HUES48 (cell line): ENCODE data around the gene SPANXB1.
"Not testable (repeated sequence)": the region's sequence is repeated elsewhere in the genome, so short reads cannot be mapped to it uniquely, and the experiment has no call there.

ENCODE experiments used
- H3K27ac ChIP-seq: one replicate; pipeline ENCODE4 v1.7.0; 2013; ENCODE audit warnings: low read depth, low read length, inconsistent platforms
- H3K27me3 ChIP-seq: 2 replicates; pipeline ENCODE4 v1.6.1; 2013; ENCODE audit warnings: mild to moderate bottlenecking, low read length; ENCODE audit not compliant: control insufficient read depth, insufficient read depth
- H3K36me3 ChIP-seq: 2 replicates; pipeline ENCODE4 v1.6.1; 2013; ENCODE audit warnings: low read length; ENCODE audit not compliant: control insufficient read depth, insufficient read depth
- H3K4me1 ChIP-seq: 2 replicates; pipeline ENCODE4 v1.6.1; 2013; ENCODE audit warnings: mild to moderate bottlenecking, low read length; ENCODE audit not compliant: control insufficient read depth, insufficient read depth
- H3K4me3 ChIP-seq: 2 replicates; pipeline ENCODE4 v1.5.1; 2013; ENCODE audit warnings: mild to moderate bottlenecking, low read depth, low read length
- H3K9ac ChIP-seq: 2 replicates; pipeline ENCODE4 v1.6.1; 2013; ENCODE audit warnings: mild to moderate bottlenecking, low read depth, low read length, moderate library complexity
- H3K9me3 ChIP-seq: 2 replicates; pipeline ENCODE4 v1.6.1; 2013; ENCODE audit warnings: low read length; ENCODE audit not compliant: control insufficient read depth, insufficient read depth

SPANXB1 gene, protein sequence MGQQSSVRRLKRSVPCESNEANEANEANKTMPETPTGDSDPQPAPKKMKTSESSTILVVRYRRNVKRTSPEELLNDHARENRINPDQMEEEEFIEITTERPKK

DNA sequence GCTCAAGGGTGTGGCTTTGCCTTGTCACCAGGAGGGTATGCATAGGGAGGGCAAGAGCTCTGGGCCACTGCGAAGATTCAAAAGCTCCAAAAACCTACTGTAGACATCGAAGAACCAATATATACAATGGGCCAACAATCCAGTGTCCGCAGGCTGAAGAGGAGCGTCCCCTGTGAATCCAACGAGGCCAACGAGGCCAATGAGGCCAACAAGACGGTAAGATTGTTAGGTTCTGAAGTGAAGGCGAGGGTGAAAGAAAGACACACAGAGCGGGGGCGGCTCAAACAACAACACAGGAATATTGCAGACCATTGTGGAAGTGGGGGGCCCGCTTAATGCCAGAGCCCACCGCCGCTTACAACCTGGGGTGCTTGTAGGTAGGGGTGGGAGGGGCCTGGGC is at the start of gene SPANXB1:
SPANXB1 (plus strand) TSS at position 27 of the 400 bp plus-strand sequence; CDS start at position 127, 100 bp downstream.
- not testable (repeated sequence) for H3K4me3 ChIP-seq, H3K9ac ChIP-seq, H3K27me3 ChIP-seq, H3K4me1 ChIP-seq, H3K36me3 ChIP-seq, H3K27ac ChIP-seq
- H3K9me3 ChIP-seq = peaks cover 18% of the 10 kb centered on the region

DNA sequence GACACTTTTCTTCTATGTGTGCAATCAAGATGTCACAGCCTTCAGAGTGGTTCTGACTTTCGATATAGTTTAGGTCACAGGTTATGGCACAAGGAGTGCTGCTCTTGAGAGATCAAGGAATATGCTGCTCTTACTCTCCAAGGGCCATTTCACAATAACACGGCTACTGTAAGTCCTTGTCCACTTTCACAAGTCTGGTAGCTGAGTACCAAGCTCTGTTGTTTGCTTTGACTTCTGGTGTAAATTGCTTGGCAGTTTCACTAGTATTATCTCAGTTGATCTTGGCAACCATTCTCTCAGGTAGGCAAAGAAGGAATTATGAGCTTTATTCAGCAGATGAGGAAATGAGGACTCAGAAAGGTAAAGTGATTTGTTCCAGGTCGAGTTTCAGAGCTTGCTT is 35.4 kb upstream of the SPANXB1 start:
- H3K9me3 ChIP-seq = peaks cover 17% of the 10 kb centered on the region
- H3K27ac ChIP-seq = no peak overlapping the region
- H3K9ac ChIP-seq = no peak overlapping the region
- H3K36me3 ChIP-seq = no peaks in the 10 kb centered on the region
- no peaks in the 10 kb centered on the region for H3K27me3 ChIP-seq
- H3K4me3 ChIP-seq = no peak overlapping the region
- H3K4me1 ChIP-seq = no peaks in the 10 kb centered on the region

DNA sequence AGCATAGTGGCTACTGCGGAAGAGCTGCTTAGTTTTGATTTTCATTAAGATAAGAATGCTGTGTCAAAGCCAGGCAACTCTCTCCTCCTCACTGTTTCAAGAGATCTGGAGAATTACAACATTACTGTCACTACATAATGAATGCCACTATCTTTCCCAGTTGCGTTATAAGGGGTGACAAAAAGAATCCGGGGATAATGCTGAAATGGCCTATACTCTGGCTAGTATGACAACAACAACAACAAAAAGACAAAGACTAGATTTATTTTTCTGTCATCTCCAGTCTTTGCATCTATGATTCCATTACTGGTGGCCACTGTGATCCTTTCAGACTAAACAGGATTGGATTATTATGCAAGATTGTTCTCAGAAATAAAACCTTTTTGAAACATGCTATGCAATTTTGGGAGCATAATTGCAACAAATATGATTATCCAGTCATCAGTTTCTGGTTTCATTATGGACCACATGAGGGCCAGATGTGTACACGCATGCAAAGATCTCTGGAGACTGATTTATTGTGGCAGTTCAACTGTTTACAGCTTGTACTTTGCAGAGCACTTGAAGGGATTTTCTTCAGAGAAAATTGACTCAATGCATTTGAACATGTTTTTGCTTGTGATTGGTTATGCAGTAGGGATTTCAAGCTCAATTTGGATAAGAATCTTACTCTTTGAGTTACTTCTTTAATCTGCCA is 31.1 kb upstream of the SPANXB1 start:
- Histone ChIP-seq H3K9me3 (peaks cover 10% of the 10 kb centered on the region), H3K4me1 (no peaks in the 10 kb centered on the region), H3K27ac (no peak overlapping the region), H3K27me3 (no peaks in the 10 kb centered on the region), H3K9ac (no peak overlapping the region), H3K36me3 (no peaks in the 10 kb centered on the region), H3K4me3 (no peak overlapping the region)

DNA sequence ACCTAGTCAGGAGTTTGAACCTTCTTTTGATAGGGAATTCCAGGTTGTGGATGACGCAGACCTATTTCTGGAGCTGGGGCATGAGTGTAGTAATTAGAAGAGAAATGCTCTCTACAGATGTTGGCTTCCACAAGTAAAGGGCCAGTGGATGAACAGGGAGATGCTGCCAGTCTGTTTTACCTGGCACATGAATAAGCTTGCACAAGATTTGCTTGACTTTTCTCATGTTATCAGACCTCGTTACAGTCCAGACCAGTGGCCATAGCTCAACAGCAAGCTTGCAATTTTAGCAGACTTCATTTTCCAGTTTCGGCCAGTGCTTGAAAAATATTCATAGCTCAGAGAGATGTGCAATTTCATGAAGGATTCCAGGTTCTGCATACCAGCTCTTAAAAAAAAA is 26.9 kb upstream of the SPANXB1 start:
- Histone ChIP-seq H3K9ac (no peak overlapping the region), H3K4me1 (no peaks in the 10 kb centered on the region), H3K9me3 (peaks cover 11% of the 10 kb centered on the region; the same call in 1 of the 2 replicates), H3K4me3 (no peak overlapping the region), H3K27ac (no peak overlapping the region), H3K36me3 (no peaks in the 10 kb centered on the region), H3K27me3 (no peaks in the 10 kb centered on the region)

DNA sequence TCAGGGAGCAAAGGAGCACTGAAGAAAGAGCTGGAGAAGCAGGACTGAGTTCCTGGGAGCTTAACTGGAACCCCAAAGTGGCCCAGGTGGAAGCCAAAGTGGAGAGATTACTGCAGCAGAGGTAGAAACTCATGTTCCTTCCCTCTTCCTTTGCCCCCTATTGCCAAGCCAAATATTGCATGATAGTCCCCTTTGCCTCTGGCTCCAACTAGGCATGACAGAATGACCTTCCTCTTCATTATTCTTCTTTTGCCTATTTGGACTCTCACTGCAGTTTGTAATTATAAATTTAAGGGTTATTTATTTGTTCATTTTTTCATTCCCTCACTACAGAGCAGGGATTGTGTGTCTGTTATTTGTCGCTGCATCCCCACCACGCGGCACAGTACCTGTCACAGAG is 22.1 kb upstream of the SPANXB1 start:
- Histone ChIP-seq H3K27ac (no peak overlapping the region), H3K9me3 (peaks cover 16% of the 10 kb centered on the region; the same call in 1 of the 2 replicates), H3K4me1 (no peaks in the 10 kb centered on the region), H3K36me3 (no peaks in the 10 kb centered on the region), H3K4me3 (no peak overlapping the region), H3K27me3 (no peaks in the 10 kb centered on the region), H3K9ac (no peak overlapping the region)

DNA sequence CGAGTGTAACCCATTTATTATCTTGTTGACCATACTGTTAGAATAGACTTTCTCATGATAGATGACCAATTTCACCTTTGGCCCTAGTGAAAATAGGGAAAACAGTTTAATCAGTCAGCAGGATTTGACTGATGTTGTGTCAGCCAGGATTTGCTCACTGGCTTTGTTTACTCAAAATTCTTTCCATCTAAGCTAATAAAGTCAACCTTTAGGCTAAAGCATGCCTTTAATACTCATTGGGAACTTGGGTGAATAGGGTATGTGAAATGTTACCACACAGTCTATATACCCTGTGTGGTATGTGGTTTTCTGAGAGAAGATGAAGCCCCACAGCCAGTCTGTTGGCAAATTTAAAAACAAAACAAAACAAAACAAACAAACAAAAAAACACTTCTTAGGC is 18.7 kb upstream of the SPANXB1 start:
- Histone ChIP-seq H3K27me3 (no peaks in the 10 kb centered on the region), H3K9me3 (peaks cover 16% of the 10 kb centered on the region; the same call in 1 of the 2 replicates), H3K9ac (no peak overlapping the region), H3K4me1 (no peaks in the 10 kb centered on the region), H3K36me3 (no peaks in the 10 kb centered on the region), H3K27ac (no peak overlapping the region), H3K4me3 (no peak overlapping the region)

DNA sequence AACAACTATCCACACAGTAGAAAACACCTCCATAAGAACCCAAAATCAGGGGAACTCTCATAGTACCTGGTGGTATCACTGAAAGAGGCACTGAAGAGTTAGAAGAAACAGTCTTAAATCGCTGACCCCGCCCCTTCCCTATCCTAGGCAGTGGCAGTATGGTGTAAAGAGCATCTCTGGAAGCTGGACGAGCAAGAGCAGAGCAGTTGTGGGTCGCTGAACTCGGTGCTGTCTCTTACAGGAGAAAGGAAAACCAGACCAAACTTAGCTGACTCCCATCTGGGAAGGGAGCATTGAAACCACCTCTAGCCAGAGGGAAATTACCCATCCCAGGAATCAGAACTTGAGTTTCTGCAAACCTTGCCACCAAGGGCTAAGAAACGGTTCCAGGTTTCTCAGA is 2.8 kb downstream of the SPANXB1 start:
- not testable (repeated sequence) for H3K36me3 ChIP-seq, H3K27ac ChIP-seq, H3K4me1 ChIP-seq, H3K9ac ChIP-seq, H3K27me3 ChIP-seq, H3K4me3 ChIP-seq
- H3K9me3 ChIP-seq = peaks cover 15% of the 10 kb centered on the region

DNA sequence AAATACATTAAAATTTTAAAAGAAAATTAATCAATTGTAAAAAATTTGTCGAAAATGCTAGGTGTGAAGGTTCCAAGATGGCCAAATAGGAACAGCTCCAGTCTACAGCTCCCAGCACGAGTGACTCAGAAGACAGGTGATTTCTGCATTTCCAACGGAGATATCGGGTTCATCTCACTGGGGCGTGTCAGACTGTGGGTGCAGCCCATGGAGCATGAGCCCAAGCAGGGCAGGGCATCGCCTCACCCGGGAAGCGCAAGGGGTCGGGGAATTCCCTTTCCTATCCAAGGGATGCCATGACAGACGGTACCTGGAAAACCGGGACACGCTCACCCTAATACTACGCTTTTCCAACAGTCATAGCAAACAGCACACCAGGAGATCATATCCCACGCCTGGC is 41.9 kb downstream of the SPANXB1 start:
- not testable (repeated sequence) for H3K27ac ChIP-seq, H3K9ac ChIP-seq, H3K9me3 ChIP-seq, H3K36me3 ChIP-seq, H3K27me3 ChIP-seq, H3K4me3 ChIP-seq, H3K4me1 ChIP-seq

DNA sequence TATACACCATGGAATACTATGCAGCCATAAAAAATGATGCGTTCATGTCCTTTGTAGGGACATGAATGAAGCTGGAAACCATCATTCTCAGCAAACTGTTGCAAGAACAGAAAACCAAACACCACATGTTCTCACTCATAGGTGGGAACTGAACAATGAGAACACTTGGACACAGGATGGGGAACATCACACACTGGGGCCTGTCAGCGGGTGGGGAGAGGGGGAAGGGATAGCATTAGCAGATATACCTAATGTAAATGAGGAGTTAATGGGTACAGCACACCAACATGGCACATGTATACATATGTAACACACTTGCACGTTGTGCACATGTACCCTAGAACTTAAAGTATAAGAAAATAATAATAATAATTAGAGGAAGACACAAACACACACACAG is 47.5 kb downstream of the SPANXB1 start:
- H3K36me3 ChIP-seq, H3K4me1 ChIP-seq, H3K27me3 ChIP-seq, H3K9me3 ChIP-seq, H3K4me3 ChIP-seq, H3K27ac ChIP-seq, H3K9ac ChIP-seq: not testable (repeated sequence)

DNA sequence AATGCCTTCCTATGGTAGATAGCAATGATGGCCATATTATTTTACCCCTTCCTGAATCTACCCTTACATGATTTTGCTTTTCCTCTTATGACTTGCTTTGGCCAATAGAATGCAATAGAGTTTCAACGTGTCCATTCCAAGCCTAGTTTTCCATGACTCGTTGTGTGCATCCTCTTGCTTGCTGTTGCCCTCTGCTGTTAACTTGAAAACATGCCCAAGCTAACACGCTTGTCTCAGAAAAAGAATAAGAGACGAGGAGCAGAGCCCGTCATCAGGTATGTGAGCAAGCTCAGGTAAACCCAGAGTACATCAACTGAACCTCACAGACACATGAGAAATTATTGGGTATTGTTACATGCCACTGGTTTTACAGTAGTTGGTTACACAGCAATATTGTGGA is 49.7 kb downstream of the SPANXB1 start:
- H3K4me3 ChIP-seq, H3K27ac ChIP-seq, H3K9me3 ChIP-seq, H3K4me1 ChIP-seq, H3K36me3 ChIP-seq, H3K27me3 ChIP-seq, H3K9ac ChIP-seq: not testable (repeated sequence)
